H7 (cell line): Measurements from ENCODE around the gene MND1. TPM values are rescaled to one million over a fixed set of nuclear protein-coding genes. Genes with fewer than 3 reads are reported as not detected.

Experiments
- DNase-seq: peaks from one replicate; pipeline ENCODE4 v3.0.0; 2012
- H3K27me3 ChIP-seq: 2 replicates; pipeline ENCODE4 v1.6.0; 2011; ENCODE audit warnings: mild to moderate bottlenecking, low read length; ENCODE audit not compliant: control insufficient read depth, insufficient read depth
- H3K36me3 ChIP-seq: replicated peaks from 2 replicates; pipeline ENCODE4 v1.5.1; 2011; ENCODE audit warnings: low read length; ENCODE audit not compliant: control insufficient read depth, insufficient read depth
- H3K4me3 ChIP-seq: 2 replicates; pipeline ENCODE4 v1.5.1; 2011; ENCODE audit warnings: low read depth, mild to moderate bottlenecking, control low read depth, low read length, moderate library complexity; ENCODE audit not compliant: insufficient read depth
- total RNA-seq: library from RNA; depleted of rRNA; stranded (reverse); fragments of >200 nt; shearing (Covaris generic); gene quantifications from 2 replicates; pipeline ENCODE4 v1.2.3, GENCODE V29; 2014; rRNA removed

The MND1 gene, protein sequence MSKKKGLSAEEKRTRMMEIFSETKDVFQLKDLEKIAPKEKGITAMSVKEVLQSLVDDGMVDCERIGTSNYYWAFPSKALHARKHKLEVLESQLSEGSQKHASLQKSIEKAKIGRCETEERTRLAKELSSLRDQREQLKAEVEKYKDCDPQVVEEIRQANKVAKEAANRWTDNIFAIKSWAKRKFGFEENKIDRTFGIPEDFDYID
- 17.6 and 32.1 TPM in 2 replicates for total RNA-seq

- Histone ChIP-seq H3K36me3 (no peaks in the 10 kb centered on the region), H3K4me3 (peak within 1 kb of the TSS; percentile 71), H3K27me3 (no peaks in the 10 kb centered on the region)
- DNase-seq, result peak; percentile 96
Observed at GRCh38 chr4:153344131-153345011, at the start of gene MND1. Gene MND1 (plus strand): TSS chr4:153344688. CDS start chr4:153344738, 50 bp downstream.

GRCh38 chr4:153295131-153295755 is 49.2 kb upstream of the MND1 start:
- Histone ChIP-seq H3K36me3 (peaks cover 6% of the 10 kb centered on the region), H3K4me3 (no peak overlapping the region), H3K27me3 (no peaks in the 10 kb centered on the region)
- peak; percentile 64 for DNase-seq

DNA sequence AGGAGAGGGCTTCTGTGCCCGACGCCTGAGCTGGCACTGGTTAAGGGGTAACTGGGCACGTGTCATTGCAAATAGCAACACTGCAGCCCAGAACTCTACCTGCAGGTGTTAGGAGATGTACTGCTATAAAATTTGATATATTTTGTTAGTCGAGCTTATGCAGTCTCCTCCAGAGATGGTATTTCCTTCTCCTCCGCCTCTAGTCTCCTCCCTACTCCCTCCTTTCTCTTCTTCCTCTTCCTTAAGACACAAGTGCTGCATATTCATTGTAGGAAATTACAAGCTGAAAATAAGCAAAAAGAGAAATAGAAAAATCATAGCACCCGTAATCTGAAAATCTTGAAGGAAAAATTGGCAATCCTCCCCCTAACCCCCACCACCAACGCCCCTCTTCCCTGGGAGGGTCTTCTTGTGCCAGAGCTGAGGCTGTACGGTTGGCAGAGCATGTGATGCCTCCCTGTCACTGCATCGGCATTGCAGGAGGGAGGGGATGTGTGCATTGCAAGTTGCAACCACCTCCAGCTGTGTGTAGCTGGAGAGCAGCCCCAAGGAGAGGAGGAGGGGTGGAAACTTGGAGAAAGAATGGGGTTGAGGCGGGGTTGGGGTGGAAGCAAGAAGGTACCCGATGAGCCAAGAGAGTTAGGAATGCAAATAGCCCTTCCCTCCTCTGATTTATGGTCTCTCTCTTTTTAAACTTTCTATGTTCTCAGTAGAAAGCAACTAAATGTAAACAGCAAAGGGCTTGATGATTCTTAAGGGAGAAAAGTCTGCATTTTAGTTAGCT is 48.3 kb upstream of the MND1 start:
- DNase-seq, result peak; percentile 47
- Histone ChIP-seq H3K4me3 (no peak overlapping the region), H3K27me3 (no peaks in the 10 kb centered on the region), H3K36me3 (peaks cover 6% of the 10 kb centered on the region)

GRCh38 chr4:153297116-153297515 is 47.4 kb upstream of the MND1 start:
- DNase-seq, result no peak
- Histone ChIP-seq H3K4me3 (no peak overlapping the region), H3K36me3 (peaks cover 6% of the 10 kb centered on the region), H3K27me3 (no peaks in the 10 kb centered on the region)

DNA sequence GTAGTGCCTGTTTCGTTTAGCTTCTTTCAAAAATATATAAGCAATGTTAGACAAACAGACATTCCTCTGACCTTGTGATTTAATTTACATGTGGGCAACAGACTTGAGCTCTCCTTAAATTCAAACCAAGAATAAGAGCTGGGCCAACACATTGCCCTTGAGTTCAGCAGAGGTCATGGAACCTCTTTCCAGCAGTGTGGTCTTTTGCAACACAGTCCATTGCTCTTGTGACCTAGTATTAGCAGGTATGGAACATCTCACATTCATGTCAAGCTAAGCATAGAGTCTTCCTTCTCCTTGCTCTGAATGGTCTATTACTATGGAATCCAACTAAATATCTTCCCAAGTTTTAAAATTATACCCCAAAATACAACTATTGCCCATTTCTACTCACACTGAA is 33.7 kb upstream of the MND1 start:
- no peak for DNase-seq
- H3K27me3 ChIP-seq, result no peaks in the 10 kb centered on the region
- no peak overlapping the region for H3K4me3 ChIP-seq
- no peaks in the 10 kb centered on the region; the same call in 1 of the 2 replicates for H3K36me3 ChIP-seq

GRCh38 chr4:153314915-153315314 is 29.6 kb upstream of the MND1 start:
- no peak for DNase-seq
- H3K36me3 ChIP-seq, result peaks cover 2% of the 10 kb centered on the region
- no peaks in the 10 kb centered on the region for H3K27me3 ChIP-seq
- no peak overlapping the region for H3K4me3 ChIP-seq

- Histone ChIP-seq H3K4me3 (no peak overlapping the region), H3K27me3 (no peaks in the 10 kb centered on the region), H3K36me3 (peaks cover 4% of the 10 kb centered on the region)
- peak; percentile 74 for DNase-seq
Observed at GRCh38 chr4:153318696-153319320, 25.7 kb upstream of the MND1 start.

- Histone ChIP-seq H3K36me3 (peaks cover 2% of the 10 kb centered on the region), H3K4me3 (no peak overlapping the region), H3K27me3 (no peaks in the 10 kb centered on the region)
- DNase-seq, result no peak
Observed at GRCh38 chr4:153322791-153323190, 21.7 kb upstream of the MND1 start.

- Histone ChIP-seq H3K27me3 (no peaks in the 10 kb centered on the region), H3K4me3 (no peak overlapping the region), H3K36me3 (peaks cover 2% of the 10 kb centered on the region)
- no peak for DNase-seq
Observed at GRCh38 chr4:153324046-153324445, 20.4 kb upstream of the MND1 start.

DNA sequence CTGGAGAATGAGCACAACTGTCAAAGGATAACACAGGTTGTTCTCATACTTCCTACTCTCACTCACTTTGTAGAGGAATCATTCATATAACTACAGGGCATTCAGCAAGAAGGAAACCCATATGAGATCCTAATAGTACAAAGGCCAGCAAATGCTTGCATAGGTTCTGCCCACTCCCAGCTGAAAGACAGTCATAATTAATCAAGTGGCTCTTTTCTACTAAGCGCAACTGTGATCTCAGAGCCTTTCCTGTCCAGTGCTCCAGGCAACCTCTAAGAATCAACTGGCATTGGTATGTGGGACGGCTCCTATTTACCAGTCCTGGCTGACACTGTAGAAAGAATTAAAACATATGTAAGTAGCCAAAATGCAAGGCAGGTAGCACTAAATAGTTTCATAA is 18.9 kb upstream of the MND1 start:
- no peak overlapping the region for H3K4me3 ChIP-seq
- H3K27me3 ChIP-seq, result no peaks in the 10 kb centered on the region
- H3K36me3 ChIP-seq, result peaks cover 2% of the 10 kb centered on the region
- DNase-seq, result no peak

- H3K36me3 ChIP-seq, result no peaks in the 10 kb centered on the region
- H3K27me3 ChIP-seq, result no peaks in the 10 kb centered on the region
- no peak for DNase-seq
- no peak overlapping the region for H3K4me3 ChIP-seq
Observed at GRCh38 chr4:153326513-153326912, 18.0 kb upstream of the MND1 start.

DNA sequence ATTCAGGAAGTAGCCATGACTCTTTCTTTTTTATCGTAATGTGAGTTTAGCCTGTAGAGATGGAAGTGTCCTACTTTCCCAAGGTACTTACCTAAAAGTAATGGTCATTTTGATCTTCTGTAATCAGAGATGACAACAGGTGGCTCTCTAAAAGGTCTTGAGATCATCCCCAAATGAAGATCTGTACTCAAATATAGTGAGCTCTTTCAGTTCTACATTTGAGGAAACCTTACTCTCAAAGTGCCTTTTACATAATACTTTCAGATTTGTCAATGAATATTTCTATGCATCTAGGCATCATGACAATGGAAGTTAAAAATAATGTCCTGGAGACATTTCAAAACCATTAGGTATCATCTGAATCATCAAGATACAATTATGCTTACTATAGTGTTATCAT is 17.2 kb upstream of the MND1 start:
- H3K27me3 ChIP-seq, result no peaks in the 10 kb centered on the region
- DNase-seq, result no peak
- no peaks in the 10 kb centered on the region for H3K36me3 ChIP-seq
- no peak overlapping the region for H3K4me3 ChIP-seq

- Histone ChIP-seq H3K27me3 (no peaks in the 10 kb centered on the region), H3K36me3 (peaks cover 1% of the 10 kb centered on the region; the same call in 1 of the 2 replicates), H3K4me3 (no peak overlapping the region)
- DNase-seq, result no peak
Observed at GRCh38 chr4:153332936-153333335, 11.6 kb upstream of the MND1 start.

- H3K27me3 ChIP-seq, result no peaks in the 10 kb centered on the region
- DNase-seq, result no peak
- peaks cover 1% of the 10 kb centered on the region; the same call in 1 of the 2 replicates for H3K36me3 ChIP-seq
- H3K4me3 ChIP-seq, result no peak overlapping the region
Observed at GRCh38 chr4:153333874-153334273, 10.6 kb upstream of the MND1 start.
